SK-N-SH treated with all-trans-retinoic acid at 6 μM for 48 hours (cell line): Measurements from ENCODE around the gene TMX3.

Experiments used
- ATAC-seq: fragments of 200-7000 bp; cut with Tn5 transposase; 3 replicates; pipeline ENCODE4 v1.9.1; 2020; ENCODE audit warnings: mild to moderate bottlenecking, moderate library complexity
- ARNTL ChIP-seq: fragments of 450-650 bp; formaldehyde crosslinking; IDR thresholded peaks from 2 replicates; pipeline ENCODE4 v1.5.0; 2020; ENCODE audit warnings: low read depth, mild to moderate bottlenecking, moderate library complexity, borderline replicate concordance
- BACH2 ChIP-seq: fragments of 250-450 bp; sonication (Bioruptor Pico); IDR thresholded peaks from 2 replicates; pipeline ENCODE4 v1.9.0; 2021; ENCODE audit warnings: mild to moderate bottlenecking, borderline replicate concordance
- CSDC2 ChIP-seq: fragments of 250-450 bp; sonication (Bioruptor Pico); IDR thresholded peaks from 2 replicates; pipeline ENCODE4 v1.5.0; 2020; ENCODE audit warnings: mild to moderate bottlenecking, moderate library complexity
- ESRRG ChIP-seq: fragments of 250-450 bp; sonication (Bioruptor Pico); IDR thresholded peaks from 2 replicates; pipeline ENCODE4 v1.6.1; 2021; ENCODE audit warnings: mild to moderate bottlenecking
- GLIS3 ChIP-seq: fragments of 250-450 bp; sonication (Bioruptor Pico); IDR thresholded peaks from 2 replicates; pipeline ENCODE4 v1.5.0; 2020; ENCODE audit warnings: mild to moderate bottlenecking, moderate library complexity
- ISL1 ChIP-seq: fragments of 250-450 bp; sonication (Bioruptor Pico); IDR thresholded peaks from 2 replicates; pipeline ENCODE4 v2.1.2; 2022; ENCODE audit warnings: mild to moderate bottlenecking, moderate library complexity
- OSR1 ChIP-seq: fragments of 250-450 bp; sonication (Bioruptor Pico); IDR thresholded peaks from 2 replicates; pipeline ENCODE4 v1.8.0; 2022; ENCODE audit warnings: moderate library complexity, mild to moderate bottlenecking, inconsistent platforms
- PATZ1 ChIP-seq: fragments of 250-450 bp; sonication (Bioruptor Pico); IDR thresholded peaks from 2 replicates; pipeline ENCODE4 v1.8.0; 2020; ENCODE audit warnings: mild to moderate bottlenecking, moderate library complexity, borderline replicate concordance
- POU6F1 ChIP-seq: fragments of 250-450 bp; sonication (Bioruptor Pico); IDR thresholded peaks from 2 replicates; pipeline ENCODE4 v1.8.0; 2021; ENCODE audit warnings: low read depth, mild to moderate bottlenecking, moderate library complexity, borderline replicate concordance
- PPARA ChIP-seq: fragments of 250-450 bp; sonication (Bioruptor Pico); IDR thresholded peaks from 2 replicates; pipeline ENCODE4 v1.5.0; 2020; ENCODE audit warnings: mild to moderate bottlenecking, borderline replicate concordance
- RARB ChIP-seq: fragments of 250-450 bp; sonication (Bioruptor Pico); IDR thresholded peaks from 2 replicates; pipeline ENCODE4 v1.8.0; 2021; ENCODE audit warnings: mild to moderate bottlenecking, moderate library complexity
- SNAI2 ChIP-seq: fragments of 250-450 bp; sonication (Bioruptor Pico); IDR thresholded peaks from 2 replicates; pipeline ENCODE4 v1.5.0; 2020; ENCODE audit warnings: mild to moderate bottlenecking, moderate library complexity
- TCF4 ChIP-seq: fragments of 250-450 bp; sonication (Bioruptor Pico); IDR thresholded peaks from 2 replicates; pipeline ENCODE4 v1.8.0; 2021; ENCODE audit warnings: mild to moderate bottlenecking, moderate library complexity, borderline replicate concordance
- TOX ChIP-seq: fragments of 250-450 bp; sonication (Bioruptor Pico); IDR thresholded peaks from 2 replicates; pipeline ENCODE4 v1.8.0; 2021; ENCODE audit warnings: mild to moderate bottlenecking, moderate library complexity, borderline replicate concordance
- ZC3H10 ChIP-seq: fragments of 250-450 bp; sonication (Bioruptor Pico); IDR thresholded peaks from 2 replicates; pipeline ENCODE4 v1.5.1; 2021; ENCODE audit warnings: mild to moderate bottlenecking, moderate library complexity
- ZFP3 ChIP-seq: fragments of 250-450 bp; sonication (Bioruptor Pico); IDR thresholded peaks from 2 replicates; pipeline ENCODE4 v1.5.0; 2020; ENCODE audit warnings: mild to moderate bottlenecking, moderate library complexity
- ZFP30 ChIP-seq: fragments of 450-650 bp; formaldehyde crosslinking; IDR thresholded peaks from 2 replicates; pipeline ENCODE4 v1.5.0; 2022; ENCODE audit warnings: mild to moderate bottlenecking, moderate library complexity
- ZNF565 ChIP-seq: fragments of 450-650 bp; formaldehyde crosslinking; conservative IDR thresholded peaks from 2 replicates; pipeline ENCODE4 v1.5.0; 2020; ENCODE audit warnings: low read depth, mild to moderate bottlenecking, moderate library complexity
- ZNF70 ChIP-seq: fragments of 450-650 bp; formaldehyde crosslinking; IDR thresholded peaks from 2 replicates; pipeline ENCODE4 v1.5.0; 2020; ENCODE audit warnings: mild to moderate bottlenecking, moderate library complexity
- ZNF8 ChIP-seq: fragments of 450-650 bp; formaldehyde crosslinking; IDR thresholded peaks from 2 replicates; pipeline ENCODE4 v1.5.0; 2020; ENCODE audit warnings: mild to moderate bottlenecking, moderate library complexity
- TF ChIP-seq, protein P1 (sequence below): fragments of 250-450 bp; sonication (Bioruptor Pico); IDR thresholded peaks from 2 replicates; pipeline ENCODE4 v1.5.1; 2020; ENCODE audit warnings: low read depth, mild to moderate bottlenecking, moderate library complexity
- TF ChIP-seq, protein P2 (sequence below): fragments of 250-450 bp; sonication (Bioruptor Pico); IDR thresholded peaks from 2 replicates; pipeline ENCODE4 v1.5.0; 2020; ENCODE audit warnings: mild to moderate bottlenecking, moderate library complexity

TMX3 gene

GRCh38 chr18:68763083-68763482 lies 48.2 kb upstream of the TMX3 start:
- no peak for ATAC-seq
- TF ChIP-seq CSDC2 (CRISPR knock-in tag): no peak
- TF ChIP-seq ZNF8 (CRISPR knock-in tag): no peak
- no peak for TF ChIP-seq PATZ1 (CRISPR knock-in tag)
- TF ChIP-seq ESRRG (CRISPR knock-in tag): no peak
- TF ChIP-seq OSR1: no peak
- TF ChIP-seq GLIS3 (CRISPR knock-in tag): no peak
- TF ChIP-seq BACH2 (CRISPR knock-in tag): no peak
- TF ChIP-seq, protein P1, sequence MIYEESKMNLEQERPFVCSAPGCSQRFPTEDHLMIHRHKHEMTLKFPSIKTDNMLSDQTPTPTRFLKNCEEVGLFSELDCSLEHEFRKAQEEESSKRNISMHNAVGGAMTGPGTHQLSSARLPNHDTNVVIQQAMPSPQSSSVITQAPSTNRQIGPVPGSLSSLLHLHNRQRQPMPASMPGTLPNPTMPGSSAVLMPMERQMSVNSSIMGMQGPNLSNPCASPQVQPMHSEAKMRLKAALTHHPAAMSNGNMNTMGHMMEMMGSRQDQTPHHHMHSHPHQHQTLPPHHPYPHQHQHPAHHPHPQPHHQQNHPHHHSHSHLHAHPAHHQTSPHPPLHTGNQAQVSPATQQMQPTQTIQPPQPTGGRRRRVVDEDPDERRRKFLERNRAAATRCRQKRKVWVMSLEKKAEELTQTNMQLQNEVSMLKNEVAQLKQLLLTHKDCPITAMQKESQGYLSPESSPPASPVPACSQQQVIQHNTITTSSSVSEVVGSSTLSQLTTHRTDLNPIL (CRISPR knock-in tag): no peak
- no peak for TF ChIP-seq ZNF565
- no peak for TF ChIP-seq SNAI2 (CRISPR knock-in tag)
- TF ChIP-seq ARNTL (CRISPR knock-in tag): no peak
- no peak for TF ChIP-seq ISL1 (CRISPR knock-in tag)
- TF ChIP-seq ZC3H10 (CRISPR knock-in tag): no peak
- TF ChIP-seq ZFP3 (CRISPR knock-in tag): no peak
- TF ChIP-seq, protein P2, sequence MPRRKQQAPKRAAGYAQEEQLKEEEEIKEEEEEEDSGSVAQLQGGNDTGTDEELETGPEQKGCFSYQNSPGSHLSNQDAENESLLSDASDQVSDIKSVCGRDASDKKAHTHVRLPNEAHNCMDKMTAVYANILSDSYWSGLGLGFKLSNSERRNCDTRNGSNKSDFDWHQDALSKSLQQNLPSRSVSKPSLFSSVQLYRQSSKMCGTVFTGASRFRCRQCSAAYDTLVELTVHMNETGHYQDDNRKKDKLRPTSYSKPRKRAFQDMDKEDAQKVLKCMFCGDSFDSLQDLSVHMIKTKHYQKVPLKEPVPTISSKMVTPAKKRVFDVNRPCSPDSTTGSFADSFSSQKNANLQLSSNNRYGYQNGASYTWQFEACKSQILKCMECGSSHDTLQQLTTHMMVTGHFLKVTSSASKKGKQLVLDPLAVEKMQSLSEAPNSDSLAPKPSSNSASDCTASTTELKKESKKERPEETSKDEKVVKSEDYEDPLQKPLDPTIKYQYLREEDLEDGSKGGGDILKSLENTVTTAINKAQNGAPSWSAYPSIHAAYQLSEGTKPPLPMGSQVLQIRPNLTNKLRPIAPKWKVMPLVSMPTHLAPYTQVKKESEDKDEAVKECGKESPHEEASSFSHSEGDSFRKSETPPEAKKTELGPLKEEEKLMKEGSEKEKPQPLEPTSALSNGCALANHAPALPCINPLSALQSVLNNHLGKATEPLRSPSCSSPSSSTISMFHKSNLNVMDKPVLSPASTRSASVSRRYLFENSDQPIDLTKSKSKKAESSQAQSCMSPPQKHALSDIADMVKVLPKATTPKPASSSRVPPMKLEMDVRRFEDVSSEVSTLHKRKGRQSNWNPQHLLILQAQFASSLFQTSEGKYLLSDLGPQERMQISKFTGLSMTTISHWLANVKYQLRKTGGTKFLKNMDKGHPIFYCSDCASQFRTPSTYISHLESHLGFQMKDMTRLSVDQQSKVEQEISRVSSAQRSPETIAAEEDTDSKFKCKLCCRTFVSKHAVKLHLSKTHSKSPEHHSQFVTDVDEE (CRISPR knock-in tag): no peak
- no peak for TF ChIP-seq POU6F1 (CRISPR knock-in tag)

- ATAC-seq: no peak
- TF ChIP-seq ISL1 (CRISPR knock-in tag) (no peak), ZNF565 (no peak), ZFP30 (CRISPR knock-in tag) (no peak), GLIS3 (CRISPR knock-in tag) (no peak), PATZ1 (CRISPR knock-in tag) (no peak), POU6F1 (CRISPR knock-in tag) (no peak), ZFP3 (CRISPR knock-in tag) (no peak), PPARA (no peak), RARB (CRISPR knock-in tag) (no peak), ZNF70 (no peak), ZC3H10 (CRISPR knock-in tag) (no peak), ZNF8 (CRISPR knock-in tag) (no peak), TCF4 (no peak), TOX (CRISPR knock-in tag) (no peak), CSDC2 (CRISPR knock-in tag) (no peak), ESRRG (CRISPR knock-in tag) (no peak)
- TF ChIP-seq, protein P2 (CRISPR knock-in tag): no peak
- TF ChIP-seq, protein P1 (CRISPR knock-in tag): no peak
- TF ChIP-seq, all 23 proteins: peak for 0
Observed at GRCh38 chr18:68759308-68759707, 44.4 kb upstream of the TMX3 start.
